Activated CD4-positive, alpha-beta T cell treated with anti-CD3 and anti-CD28 coated beads, Interleukin-2, Interleukin-4, amounts not matched to agents 100 ng/mL and 50 ng/mL, durations not matched to agents 16 hours and 8 hours (primary cell): ENCODE results near the gene INSYN2B.
"Not testable (repeated sequence)": the region's sequence is repeated elsewhere in the genome, so short reads cannot be mapped to it uniquely, and the experiment has no call there.

Experiments used
- DNase-seq: peaks from one replicate; pipeline ENCODE4 v3.0.0-alpha.2; 2020; ENCODE audit warnings: low spot score

The INSYN2B gene

DNA sequence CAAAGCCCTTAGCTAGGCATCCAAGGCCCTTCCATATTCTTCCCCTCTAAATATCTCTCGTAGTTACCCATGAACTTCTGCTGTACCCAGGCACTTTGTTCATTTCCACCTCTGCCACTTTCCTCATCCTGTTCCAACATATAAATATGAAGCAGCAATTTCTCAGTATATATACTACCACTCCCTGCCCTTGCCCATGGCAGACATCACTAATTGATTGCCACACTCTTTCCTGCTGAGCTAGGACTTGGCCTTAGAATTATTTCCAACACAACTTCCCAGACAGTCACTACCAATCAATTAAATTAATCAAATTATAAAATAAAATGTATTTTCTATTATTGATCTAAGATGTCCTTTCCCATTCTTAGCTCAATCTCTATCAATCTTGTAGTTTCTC, 8.5 kb downstream of the INSYN2B start:
- DNase-seq: no peak

DNA sequence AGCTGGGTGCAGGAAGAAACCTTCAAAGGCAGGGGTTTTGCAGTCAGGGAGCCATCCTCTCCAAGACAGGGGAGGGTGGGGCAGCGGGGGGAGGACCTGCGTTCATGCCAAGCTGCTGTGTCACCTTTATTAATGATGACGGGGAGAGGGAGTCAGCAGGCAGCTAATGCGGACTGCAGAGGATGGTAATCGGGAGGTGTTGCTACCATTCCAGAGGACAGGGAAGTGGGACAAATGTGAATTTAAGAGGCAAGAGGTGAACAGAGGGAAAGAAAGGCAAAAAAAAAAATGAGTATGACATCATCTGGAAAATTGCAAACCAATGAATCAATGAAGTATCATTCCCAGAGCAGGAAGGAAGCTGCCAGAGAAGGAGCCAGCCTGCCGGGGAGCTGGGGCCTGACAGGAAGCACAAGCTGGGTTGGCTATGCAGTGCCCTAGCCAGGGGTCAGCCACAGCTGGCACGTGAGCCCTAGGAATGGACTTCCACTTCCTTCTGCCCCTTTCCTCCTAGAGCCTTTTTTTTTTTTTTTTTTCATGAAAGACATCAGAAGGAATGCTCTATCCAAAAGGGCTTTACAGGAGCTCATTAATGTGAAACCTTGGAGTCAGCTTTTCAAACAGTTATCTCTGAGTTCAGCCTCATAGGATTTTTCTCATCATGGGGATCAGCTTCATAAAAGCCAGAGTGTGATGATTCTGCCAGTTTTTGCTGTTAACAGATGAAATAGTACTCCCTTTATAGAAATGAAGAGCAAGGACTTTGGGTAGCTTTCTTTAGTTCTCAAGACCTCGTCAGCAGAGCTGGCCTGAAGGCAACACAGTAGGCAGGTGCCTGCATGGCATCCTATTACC, 9.2 kb downstream of the INSYN2B start:
- DNase-seq: no peak

DNA sequence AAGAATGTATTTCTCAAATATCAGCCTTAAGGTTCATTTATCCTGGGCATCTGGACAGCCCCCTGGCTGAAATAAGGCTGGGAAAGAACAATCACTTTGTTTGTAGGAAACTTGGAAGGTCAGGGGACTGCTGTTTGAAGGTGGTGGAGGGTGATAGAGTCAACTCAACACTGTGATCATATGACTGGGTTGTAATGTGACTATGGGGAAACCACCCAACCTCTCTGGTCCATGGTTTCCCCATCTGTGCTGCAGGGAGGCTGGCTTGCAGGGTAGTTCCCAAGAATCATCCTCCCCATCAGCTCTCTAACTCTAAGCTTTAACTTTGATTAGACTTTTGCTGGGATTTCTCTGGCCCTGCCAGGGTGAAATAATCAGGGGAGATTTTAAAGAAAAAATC, 10.0 kb downstream of the INSYN2B start:
- DNase-seq: no peak

DNA sequence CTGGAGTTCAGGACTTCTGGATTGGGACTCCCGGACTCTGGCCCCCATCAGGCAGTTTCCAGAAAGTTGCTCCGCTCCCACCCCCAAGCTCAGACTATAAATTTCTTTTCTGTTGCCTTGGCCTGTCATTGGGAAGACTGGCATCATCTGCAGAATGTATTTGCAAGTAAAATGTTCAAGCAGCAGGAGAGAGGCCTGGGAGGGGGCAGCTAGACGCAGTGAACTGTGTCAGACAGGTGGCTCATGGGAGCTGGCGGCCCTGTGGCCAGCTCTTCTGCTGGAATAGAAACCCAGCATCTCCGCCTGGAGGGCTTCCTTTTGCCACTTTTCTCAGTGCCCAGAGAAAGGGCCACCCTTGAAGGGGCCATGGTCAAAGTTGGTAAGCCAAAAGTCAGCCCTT, 16.0 kb downstream of the INSYN2B start:
- no peak for DNase-seq

DNA sequence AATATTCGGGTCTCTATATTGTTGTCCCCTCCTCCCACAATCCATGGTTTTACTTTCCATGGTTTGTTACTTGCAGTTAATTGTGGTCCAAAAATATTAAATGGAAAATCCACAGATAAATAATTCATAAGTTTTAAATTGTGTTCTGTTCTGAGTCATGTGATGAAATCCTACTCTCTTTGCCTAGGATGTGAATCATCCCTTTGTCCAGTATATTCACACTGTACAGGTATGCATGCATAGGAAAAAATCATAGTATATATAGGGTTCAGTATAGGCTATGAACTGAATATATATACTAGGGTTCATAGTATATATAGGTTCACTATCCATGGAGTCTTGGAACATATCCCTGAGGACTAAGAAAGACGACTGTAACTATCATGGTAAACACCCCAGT, 19.6 kb downstream of the INSYN2B start:
- DNase-seq: no peak

DNA sequence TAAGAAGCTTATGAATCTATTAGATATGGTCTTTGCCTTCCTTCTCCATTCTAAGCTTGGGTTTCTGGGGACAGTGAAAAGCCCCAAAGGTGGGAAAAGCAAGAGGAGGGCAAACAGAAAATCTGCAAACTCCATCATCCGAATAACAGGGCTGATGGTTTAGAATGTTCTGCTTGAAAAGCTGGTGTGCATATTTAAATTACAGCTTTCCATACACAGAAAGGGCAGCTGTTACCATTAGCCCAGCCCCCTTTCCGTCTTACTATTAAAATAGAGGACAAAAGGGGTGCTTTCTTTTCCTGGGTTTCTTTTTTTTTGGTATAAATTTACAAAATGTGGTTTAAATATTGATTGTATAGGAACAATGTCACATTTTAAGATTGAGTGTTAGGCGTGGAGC, 22.0 kb downstream of the INSYN2B start:
- DNase-seq: no peak

DNA sequence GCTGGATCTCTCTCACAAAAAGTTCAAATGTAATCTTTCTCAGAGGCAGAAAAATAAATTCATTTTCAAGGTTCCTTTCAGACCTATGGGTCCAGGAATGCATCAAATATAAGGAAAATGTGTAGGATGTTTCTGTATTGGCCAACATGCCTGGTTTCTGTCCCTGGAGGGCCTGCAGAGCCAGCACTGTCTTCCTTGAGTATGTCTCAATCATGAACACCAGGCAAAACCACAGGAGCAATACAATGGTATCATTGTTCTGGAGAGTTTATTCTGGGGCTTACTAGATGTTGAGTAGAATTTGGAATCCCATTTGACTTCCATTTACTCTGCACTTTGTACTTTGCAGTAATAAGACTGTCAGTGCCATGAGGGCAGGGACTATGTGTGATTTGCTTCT, 23.5 kb downstream of the INSYN2B start:
- no peak for DNase-seq

DNA sequence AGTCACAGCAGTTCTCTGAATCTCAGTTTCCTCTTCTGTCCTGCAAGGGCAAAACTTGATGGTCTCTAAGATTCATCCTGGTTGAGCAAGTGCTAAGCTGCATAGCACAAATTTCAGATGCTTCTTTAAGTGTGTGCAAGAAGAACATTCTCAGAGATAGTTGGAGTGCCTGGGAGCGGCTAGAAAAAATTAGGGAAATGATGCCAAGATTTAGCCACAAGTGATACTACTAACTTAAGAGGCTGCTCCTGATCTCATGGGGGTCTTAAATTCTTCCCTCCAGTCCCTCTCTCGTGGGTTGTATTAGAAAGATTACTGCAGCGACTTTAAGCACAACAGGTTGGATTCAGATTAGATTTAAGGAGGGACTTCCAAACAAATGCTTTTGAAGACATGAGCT, 24.2 kb downstream of the INSYN2B start:
- no peak for DNase-seq

DNA sequence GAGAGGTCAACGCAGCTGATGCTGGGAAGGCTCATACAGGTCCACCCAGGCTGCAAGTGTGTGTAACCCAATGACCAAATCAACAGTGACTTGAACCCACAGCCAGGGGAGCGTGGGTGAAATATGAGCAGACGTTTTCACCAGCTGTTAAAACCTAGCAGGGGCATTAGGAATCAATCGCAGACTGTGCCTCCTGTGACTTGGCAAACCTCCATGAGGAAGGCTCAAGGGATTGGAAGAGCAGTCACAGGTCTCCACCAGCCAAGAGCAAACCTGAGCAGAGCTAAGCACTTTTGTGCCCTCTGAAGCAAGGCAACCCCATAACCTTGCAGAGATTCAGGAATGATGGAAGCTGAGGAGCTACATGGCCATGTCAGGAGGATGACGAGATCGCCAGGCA, 25.5 kb downstream of the INSYN2B start:
- no peak for DNase-seq

DNA sequence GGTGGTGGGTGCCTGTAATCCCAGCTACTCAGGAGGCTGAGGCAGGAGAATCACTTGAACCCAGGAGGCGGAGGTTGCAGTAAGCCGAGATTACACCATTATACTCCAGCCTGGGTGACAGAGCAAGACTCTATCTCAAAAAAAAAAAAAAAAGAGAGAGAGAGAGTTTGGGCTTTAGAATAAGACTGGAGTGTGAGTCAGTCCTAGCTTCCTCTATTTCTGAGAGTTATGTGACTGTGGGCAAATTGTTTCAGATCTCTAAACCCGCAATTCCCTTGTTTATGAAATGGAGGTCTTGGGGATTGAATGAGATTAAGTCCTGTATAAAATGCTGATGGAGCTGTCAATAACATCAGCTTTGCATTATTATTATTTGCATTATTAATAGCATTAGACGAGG, 27.1 kb downstream of the INSYN2B start:
- not testable (repeated sequence) for DNase-seq

DNA sequence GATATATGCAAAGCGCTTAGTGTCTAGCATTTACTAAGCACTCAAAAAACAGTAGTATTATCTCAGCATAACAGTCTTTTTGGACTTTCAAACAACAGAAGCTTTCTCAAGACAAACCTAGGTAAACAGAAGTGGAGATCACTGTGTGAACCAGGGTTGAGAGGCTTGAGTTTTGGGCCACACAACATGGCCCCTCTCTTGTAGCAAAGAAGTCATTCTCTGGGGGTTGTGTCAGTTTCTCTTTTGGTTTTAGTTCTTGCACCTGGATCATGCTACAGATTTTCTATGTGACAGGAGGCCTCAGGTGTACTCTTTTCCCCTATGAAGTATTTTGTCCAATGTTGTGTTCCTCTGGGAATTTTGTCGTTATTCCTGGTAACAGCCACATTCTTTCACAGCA, 30.0 kb downstream of the INSYN2B start:
- DNase-seq: no peak

DNA sequence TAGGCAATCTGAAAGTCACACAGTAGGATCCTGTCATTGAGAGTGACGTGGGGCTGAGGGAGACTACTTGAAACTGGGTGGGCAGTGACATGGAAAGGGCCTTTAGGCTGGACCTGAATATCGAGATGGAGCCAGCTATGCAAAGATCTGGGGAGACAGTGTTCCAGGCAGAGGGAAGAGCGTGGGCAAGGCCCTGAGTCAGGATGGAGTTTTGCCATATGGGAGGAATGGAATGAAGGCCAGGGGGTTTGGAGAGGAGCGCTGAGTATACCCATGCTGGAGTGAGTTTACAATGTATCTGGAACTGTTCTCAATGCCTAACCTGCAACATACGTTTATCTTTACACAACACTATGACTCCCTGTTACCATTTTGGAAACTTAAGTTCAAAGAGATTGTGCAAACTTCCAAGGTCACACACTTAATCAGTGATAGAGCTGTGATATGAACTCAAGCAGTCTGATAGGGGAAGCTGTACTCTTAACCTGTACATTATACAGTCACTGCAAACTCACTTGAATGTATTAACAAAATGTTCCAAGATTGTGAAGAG, 33.5 kb downstream of the INSYN2B start:
- DNase-seq: no peak

DNA sequence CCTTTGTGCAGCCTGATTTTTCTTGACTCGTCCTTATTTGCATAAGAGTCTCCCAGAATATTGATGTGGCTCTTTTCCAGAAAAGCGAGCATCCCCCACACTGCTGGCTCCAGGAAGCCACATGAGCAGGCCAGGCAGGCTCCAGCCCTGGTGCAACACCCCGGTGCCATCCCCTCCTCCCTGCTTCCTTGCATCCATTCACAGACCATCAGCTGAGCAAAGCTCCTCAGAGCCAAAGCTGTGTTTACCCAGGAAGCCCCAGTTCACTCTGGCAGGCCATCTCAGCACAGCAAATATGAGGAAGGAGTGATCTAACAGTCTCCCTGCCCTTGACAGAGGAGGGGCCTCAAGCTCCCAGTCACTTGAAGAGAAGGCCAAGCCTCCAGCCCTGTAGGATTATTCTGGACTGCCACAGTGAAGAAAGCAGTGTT, 34.4 kb downstream of the INSYN2B start:
- no peak for DNase-seq

DNA sequence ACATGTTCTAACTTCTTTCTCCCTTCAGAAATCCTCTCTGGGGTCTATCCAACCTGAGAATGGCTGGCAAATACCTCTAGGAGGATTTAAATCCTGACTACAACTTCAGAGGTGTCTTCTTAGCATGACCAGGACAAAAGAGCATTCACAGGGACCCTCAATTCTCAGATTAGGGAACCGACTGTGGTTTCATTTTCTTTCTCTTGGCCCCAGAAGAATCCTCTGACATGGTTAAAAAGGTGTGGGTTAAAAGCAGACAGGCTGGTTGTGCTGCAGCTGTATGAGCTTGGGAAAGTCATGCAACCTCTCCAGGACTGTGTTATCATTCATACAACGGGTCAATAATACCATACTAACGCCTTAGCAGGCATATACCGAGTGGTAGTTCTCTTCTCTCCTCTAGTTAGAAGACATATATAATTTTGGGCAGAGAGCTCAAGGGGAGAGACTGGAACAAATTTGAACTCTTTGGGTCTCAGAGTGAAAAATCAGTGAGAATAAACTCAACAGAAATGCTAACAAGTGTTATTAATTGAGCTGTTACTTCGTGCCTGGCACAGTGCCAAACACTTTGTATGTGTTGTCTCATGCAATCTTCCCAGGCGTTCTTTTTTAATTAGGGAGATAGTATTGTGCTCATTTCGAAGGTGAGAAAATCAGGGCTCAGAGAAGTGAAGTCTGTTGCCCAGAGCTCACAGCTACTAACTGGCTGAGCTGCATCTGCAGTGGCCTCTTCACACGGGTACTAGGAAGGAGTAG, 35.2 kb downstream of the INSYN2B start:
- DNase-seq: no peak

DNA sequence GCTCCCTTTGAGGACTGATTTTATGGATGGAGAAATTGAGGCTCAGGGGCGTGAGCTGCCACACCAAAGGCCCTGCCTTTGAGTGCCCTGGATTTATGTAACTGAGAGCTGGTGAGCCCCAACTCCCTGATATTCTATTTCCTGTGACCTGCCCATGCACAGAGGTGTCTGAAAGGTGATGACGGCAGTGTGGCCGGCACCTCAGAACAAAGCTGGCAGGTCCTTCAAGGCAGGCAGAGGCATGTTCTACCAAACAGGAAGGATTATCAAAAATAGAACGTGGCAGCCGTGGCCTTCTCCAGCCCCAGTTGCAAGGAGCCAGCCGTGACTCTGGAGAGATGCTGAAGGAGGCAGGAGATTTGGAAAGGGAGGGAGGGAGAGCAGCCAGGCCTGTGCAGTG, 36.2 kb downstream of the INSYN2B start:
- DNase-seq: no peak

DNA sequence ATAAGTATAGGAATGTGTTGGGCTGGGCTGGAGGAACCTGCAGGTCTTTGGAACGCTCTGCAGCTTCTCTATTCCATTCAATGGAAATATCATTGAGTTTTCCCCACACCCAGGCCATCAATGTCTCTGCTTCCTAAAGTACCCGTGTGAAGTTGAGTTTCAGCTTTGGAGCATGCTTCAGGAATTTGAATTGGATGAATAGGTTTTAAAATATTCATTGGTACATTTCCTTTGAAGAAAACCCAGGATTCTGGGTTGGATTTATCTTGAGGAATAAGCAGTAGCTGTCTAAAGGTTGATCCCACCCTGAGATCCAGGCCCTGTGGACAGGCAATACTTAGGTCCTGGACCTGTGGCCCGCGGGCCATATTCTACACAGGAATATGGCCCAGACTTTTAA, 37.3 kb downstream of the INSYN2B start:
- no peak for DNase-seq

DNA sequence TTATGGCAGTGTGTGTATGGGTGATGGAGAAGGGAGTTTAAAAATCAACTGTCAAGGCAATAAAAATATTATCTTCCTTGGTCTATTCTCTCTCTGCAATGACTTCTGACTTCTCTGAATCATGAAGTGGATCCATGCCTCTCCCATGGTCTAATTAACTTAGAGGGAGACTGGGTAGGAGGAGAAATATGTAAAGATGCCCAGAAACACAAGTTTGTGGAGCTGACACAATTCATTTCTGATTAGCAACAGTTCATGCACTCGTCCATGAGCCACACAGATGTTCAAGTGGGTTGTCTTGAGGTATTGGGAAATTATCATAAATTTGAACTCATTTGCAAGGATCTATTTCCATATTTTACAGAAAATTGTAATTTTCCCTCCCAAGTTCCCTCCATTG, 38.1 kb downstream of the INSYN2B start:
- DNase-seq: no peak

DNA sequence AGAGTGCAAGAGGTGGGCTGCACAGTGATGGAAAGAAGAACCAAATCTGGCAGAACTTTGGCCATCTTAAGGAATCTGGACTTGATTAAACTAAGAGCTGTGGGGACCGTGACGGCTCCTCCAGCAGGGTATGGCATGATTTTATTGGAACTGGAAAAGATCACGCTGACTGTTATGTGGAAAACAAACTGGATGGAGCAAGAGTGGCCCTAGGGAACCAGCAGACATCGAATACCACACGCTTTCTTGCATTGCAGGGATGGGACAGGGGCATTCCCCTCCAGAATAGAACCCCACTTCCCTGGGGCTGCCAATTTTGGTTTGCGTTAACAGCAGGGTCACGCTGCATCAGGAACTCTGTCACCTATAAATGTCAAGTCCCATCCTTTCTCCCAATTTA, 38.8 kb downstream of the INSYN2B start:
- DNase-seq: no peak

DNA sequence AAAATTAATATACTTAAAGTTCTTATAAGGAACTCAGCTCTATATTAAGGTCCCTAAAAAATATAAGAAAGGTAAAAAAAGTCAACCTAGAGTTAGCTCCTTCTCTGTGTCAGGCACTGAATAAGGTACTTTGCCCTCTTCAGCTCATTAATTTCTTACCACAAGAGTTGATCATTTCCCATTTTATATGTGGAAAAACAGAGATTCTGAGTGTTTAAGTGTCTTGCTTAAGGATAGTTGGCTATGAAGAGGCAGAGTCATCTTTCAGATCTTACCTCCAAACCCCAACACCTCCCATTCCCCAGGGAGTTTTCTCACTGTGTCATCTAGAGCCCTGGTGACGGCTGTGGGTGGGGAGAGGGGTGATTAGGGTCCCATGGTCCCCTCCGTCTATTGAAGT, 40.6 kb downstream of the INSYN2B start:
- no peak for DNase-seq

DNA sequence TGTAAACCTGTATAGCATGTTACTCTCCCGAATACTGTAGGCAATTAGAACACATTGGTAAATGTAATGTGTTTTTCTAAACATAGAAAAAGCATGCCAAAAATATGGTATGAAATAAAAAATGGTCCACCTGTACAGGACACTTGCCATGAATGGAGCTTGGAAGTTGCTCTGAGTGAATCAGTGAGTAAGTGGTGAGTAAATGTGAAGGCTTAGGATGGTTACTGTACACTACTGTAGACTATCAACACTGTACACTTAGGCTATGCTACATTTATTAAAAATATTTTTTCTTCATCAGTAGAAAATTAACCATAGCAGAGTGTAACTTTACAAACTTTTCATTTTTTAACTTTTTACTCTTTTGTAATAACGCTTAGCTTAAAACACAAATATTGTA, 41.9 kb downstream of the INSYN2B start:
- no peak for DNase-seq

DNA sequence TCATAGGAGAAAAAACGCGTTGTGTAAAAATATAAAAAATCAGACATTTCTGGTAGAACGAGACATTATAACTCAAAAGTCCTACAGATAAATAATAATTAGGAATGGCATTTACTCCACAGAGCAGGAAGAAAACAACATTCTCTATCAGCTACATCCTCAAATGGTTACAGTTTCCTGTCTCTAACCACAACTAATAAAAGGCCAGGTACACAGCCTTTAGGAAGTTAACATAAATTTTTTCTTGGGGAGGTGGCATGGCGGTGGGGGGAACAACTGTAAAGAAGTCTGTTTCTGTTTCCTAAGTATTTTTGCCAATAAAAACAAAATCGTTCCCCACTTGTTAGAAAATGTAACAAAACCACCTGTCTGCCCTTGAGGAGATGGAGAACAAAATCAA, 44.5 kb downstream of the INSYN2B start:
- DNase-seq: no peak

DNA sequence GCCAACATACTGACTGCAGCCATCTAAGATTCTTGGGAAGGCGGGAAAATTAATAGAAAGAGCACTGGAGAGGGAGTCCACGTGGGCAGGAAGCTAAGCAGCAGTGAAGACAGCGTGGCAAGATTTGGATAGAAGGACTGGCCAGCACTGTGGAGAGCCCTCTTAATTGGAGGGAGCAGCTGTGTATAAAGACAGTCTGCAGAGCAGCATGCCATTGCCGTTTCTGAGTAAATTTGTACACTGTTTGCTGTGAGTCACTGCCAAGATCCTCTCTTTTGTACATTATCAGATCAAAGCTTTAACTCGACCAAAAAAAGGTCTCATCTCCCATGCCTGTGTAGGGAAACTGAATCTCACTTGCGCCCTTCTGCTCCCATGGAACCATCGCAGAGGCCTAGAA, 45.3 kb downstream of the INSYN2B start:
- DNase-seq: no peak

DNA sequence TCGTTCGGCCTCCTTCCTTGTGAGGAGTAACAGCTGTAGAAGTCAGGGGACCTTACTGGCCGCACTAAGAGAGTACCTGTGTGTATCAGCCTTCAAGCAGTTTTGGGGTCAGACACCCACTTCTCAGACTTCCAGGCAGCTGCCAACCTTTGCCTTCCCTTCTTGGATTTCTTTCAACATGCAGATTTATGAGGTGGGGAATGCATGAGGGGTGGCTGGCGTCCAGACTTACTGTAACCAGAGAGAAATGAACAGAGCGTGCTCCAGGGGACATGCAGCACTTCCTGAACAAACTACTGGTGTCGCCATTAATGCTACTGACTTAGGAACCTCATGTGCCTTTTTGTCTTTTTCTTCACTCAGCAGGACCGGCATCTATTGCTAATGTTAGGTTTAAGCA, 46.7 kb downstream of the INSYN2B start:
- no peak for DNase-seq
